ENCODE data around the gene EBF4. TPM values are rescaled to one million over a fixed set of nuclear protein-coding genes. Genes with fewer than 3 reads are reported as not detected.

Gene EBF4, protein sequence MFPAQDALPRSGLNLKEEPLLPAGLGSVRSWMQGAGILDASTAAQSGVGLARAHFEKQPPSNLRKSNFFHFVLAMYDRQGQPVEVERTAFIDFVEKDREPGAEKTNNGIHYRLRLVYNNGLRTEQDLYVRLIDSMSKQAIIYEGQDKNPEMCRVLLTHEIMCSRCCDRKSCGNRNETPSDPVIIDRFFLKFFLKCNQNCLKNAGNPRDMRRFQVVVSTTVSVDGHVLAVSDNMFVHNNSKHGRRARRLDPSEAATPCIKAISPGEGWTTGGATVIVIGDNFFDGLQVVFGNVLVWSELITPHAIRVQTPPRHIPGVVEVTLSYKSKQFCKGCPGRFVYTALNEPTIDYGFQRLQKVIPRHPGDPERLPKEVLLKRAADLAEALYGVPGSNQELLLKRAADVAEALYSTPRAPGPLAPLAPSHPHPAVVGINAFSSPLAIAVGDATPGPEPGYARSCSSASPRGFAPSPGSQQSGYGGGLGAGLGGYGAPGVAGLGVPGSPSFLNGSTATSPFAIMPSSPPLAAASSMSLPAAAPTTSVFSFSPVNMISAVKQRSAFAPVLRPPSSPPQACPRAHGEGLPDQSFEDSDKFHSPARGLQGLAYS
- total RNA-seq, result 1 to 10 TPM in 1 of 2 experiments, under 1 TPM in 1; 0.99 to 2.4 TPM

DNA sequence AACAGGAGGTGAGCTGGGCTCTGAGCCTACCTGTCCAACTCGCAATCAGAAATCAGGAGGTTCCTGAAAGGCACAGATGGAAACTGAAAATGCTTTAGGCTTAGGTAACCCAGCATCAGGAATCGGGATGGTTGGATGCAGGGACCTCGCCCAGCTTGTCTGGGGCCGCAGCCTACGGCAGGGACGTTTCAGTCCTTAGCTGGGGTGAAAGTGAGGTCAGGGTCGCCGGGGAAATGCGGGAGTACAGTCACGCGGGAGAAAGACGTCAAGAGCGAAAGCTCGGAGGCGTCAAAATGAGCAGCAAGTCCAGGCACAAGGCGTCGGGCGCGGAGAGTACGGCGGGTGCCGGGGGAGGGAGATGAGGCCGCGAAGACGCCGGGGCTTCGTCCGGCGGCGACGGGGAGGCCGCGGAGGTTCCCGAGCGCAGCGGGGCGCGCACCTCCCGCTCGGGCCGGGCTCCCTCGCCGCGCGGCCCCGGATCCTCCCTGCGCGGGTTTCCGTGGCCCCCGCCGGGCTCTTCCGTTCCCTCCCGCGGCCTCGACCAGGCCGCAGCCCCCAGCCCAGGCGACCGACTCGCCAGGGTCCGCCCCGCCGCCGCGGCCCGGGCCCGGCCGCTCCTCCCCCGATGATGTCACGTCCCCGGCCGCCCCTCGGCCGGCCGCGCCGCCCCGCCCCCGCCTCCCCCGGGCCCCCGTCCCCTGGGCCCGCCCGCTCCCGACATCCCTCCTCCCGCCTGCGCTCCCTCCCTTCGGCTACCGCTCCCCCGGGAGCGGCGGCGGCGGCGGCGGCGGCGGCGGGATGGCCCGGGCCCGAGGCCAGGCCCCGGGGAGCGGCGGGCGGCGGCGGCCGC lies at the start of gene EBF4:
Gene EBF4, plus strand, starts transcription at position 745 of the 850 bp plus-strand sequence. CDS start 866 bp downstream, outside the sequence.
- H3K27me3 Mint-ChIP-seq, result peaks cover 60% of the 10 kb centered on the region
- DNase-seq (no peak), ATAC-seq (ENCODE audit: low read depth) (no peak)
- peak within 1 kb of the TSS; percentile 79 for H3K27ac Mint-ChIP-seq
- H3K4me3 Mint-ChIP-seq, result peak within 1 kb of the TSS; percentile 77
- H3K36me3 Mint-ChIP-seq, result no peaks in the 10 kb centered on the region
- peaks cover 20% of the 10 kb centered on the region for H3K4me1 Mint-ChIP-seq
- no peaks in the 10 kb centered on the region for H3K9me3 Mint-ChIP-seq
- POLR2A ChIA-PET, result interaction anchor here (1.3 to 1.5 kb wide), 2 partner anchors 14 to 182 kb away, joined by 3 read pairs; no protein-coding TSS in a partner anchor

DNA sequence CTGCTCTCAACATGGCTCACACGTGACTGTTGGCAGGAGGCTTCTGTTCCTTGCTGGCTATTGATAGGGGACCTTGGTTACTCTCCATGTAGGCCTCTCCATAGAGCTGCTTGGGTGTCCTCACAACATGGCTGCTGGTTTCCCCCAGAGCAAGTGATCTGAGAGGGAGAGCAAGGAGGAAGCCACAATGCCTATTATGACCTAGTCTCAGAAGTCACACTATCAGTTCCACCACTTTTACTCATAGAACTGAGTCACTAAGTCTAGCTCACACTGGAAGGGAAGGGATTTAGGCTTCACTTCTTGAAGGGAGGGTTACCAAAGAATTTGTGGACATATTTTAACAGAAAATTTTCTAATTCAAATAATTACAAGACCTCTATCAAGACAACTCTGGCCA lies 48.9 kb upstream of the EBF4 start:
- no peak for ATAC-seq (ENCODE audit: low read depth)
- POLR2A ChIA-PET, result no interaction called here

DNA sequence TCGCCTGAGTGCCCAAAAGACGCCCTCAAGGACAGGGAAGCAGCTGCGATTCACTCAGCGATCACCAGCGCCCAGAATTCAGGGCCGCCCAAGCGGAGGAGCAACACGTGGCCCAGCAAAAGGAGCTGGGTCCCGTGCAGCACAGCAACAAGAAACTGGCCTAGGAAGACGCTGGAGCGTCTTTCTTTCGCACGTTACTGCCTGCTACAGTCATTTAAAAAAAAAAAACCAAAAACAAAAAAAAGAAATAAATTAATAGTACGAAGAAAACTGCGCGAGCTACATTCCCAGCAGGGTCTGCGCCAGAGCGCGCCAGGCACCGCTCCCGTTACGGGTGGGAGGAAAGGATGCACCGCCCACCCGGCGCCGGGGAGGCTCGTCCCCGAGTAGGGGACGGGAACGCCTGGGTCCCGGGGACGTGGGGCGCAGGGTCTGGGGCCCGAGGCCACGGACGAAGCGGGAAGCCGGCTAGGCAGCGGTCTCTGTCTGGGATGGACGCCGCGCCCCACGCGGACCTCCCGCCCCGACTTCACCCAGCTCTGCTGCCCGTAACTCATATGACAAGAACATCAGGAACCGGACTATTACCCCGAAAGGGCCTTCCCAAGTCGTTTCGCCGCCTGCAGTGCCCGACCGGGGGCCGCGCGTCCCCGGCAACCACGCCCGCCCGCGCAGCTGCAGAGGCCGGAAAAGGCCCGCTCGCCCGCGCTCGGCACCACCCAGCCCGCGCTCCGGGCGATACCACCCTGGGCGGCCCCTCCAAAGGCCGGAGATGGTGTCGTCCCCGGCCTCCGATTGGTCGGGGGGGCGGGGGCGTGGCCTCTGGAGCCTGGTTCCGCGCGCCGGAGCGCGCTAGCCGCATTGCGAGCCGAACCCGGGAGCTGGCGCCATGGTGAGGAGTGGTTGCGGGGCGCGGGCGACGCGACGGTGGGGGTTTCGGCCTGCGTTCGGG lies 40.5 kb upstream of the EBF4 start, which contains the start of gene NOP56:
Gene NOP56, plus strand, starts transcription at position 861 of the 952 bp plus-strand sequence. Its CDS starts 29 bp downstream, at position 890.
- Mint-ChIP-seq H3K27me3 (no peaks in the 10 kb centered on the region), H3K9me3 (no peaks in the 10 kb centered on the region), H3K4me3 (peak within 1 kb of the TSS; percentile 89), H3K27ac (peak within 1 kb of the TSS; percentile 87), H3K36me3 (peaks cover 32% of the 10 kb centered on the region), H3K4me1 (peaks cover 33% of the 10 kb centered on the region)
- DNase-seq (peak; percentile 99), ATAC-seq (ENCODE audit: low read depth) (peak; percentile 89)
- POLR2A ChIA-PET, result interaction anchor here (0.7 to 6.3 kb wide), 18 partner anchors 13 to 1802 kb away, joined by 3 to 86 read pairs (median 4); partner anchors contain the start of genes IDH3B, PCED1A, PTPRA and SNRPB

More for the DNA sequence above, 48.9 kb upstream of the EBF4 start:
- no peaks in the 10 kb centered on the region for H3K4me1 Mint-ChIP-seq
- no peaks in the 10 kb centered on the region for H3K9me3 Mint-ChIP-seq
- H3K27me3 Mint-ChIP-seq, result no peaks in the 10 kb centered on the region
- H3K36me3 Mint-ChIP-seq, result no peaks in the 10 kb centered on the region
- DNase-seq, result no peak
- no peak overlapping the region for H3K27ac Mint-ChIP-seq
- H3K4me3 Mint-ChIP-seq, result no peak overlapping the region

DNA sequence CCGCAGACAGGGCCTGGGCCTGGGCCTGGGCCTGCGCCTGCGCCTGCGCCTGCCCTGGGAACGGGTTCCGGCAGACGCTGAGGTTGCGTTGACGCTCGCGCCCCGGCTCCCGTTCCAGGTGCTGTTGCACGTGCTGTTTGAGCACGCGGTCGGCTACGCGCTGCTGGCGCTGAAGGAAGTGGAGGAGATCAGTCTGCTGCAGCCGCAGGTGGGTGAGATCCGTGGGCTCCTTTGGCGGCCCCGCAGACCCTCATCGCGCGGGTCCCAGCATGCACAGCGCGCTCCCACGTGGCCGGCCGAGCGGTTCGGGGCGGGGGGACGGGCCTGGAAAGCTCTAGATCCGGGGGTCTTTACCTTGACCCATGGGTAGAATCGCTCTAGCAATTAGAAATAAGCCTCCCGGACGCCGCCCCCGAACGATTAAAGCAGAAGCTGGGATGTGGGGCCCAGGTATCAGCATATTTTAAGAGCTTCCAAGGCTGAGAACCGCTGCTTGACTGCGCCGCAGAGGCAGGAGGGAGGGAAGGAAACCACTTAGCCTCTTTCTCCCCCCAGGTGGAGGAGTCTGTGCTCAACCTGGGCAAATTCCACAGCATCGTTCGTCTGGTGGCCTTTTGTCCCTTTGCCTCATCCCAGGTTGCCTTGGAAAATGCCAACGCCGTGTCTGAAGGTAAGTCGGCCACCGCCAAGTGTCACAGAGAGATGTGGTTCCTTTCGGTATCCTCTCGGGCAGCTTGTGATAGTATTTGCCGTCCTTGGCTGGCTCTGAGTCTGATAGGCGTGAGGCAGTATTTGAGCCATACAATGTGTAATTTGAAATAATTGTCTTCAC lies 39.6 kb upstream of the EBF4 start:
- peak; percentile 53 for ATAC-seq (ENCODE audit: low read depth)
- Mint-ChIP-seq H3K4me1 (peaks cover 35% of the 10 kb centered on the region), H3K27me3 (no peaks in the 10 kb centered on the region), H3K9me3 (no peaks in the 10 kb centered on the region), H3K36me3 (peaks cover 39% of the 10 kb centered on the region), H3K27ac (peak overlapping the region; percentile 87), H3K4me3 (peak overlapping the region; percentile 89)
- DNase-seq, result no peak
- POLR2A ChIA-PET, result interaction anchor here (0.9 to 6.3 kb wide), 14 partner anchors 12 to 1803 kb away, joined by 3 to 86 read pairs (median 6); partner anchors contain the start of genes IDH3B, PCED1A, PTPRA and SNRPB

DNA sequence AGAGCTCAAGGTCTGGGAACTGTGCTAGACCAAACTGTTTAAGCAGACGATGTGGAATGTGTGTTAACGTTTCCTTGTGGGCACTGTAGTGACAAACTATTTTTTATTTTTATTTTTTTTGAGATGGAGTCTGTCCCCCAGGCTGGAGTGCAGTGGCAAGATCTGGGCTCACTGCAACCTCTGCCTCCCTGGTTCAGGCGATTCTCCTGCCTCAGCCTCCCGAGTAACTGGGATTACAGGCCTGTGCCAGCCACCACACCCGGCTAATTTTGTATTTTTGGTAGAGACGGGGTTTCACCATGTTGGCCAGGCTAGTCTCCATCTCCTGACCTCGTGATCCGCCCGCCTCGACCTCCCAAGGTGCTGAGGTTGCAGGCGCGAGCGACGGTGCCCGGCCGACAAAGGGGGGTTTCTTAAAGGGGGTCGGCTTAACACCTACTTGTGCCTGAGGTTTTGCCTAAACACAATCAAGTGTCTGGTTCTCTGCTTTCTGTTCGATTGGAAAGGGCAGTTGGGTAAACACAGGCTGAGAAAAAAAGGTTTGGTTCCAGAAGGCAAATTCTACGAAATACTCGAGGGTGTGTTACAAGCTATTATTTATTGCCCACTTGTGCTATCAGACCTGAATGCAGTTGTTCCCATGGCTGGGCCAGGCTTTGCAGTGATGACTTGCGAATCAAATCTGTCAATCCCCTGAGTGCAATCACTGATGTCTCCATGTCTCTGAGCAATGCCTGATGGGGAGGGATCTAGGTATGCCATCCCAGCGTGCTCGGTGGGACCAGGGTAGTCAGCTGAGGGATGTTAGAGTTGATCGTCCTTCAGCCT lies 38.8 kb upstream of the EBF4 start:
- H3K4me1 Mint-ChIP-seq, result peaks cover 38% of the 10 kb centered on the region
- ATAC-seq (ENCODE audit: low read depth), result no peak
- DNase-seq, result no peak
- peak overlapping the region; percentile 87 for H3K27ac Mint-ChIP-seq
- peaks cover 45% of the 10 kb centered on the region for H3K36me3 Mint-ChIP-seq
- H3K4me3 Mint-ChIP-seq, result peak overlapping the region; percentile 89
- POLR2A ChIA-PET, result interaction anchor here (1.0 to 6.3 kb wide), 7 partner anchors 11 to 219 kb away, joined by 3 to 86 read pairs (median 10); partner anchors contain the start of genes IDH3B, PCED1A, PTPRA and SNRPB
- no peaks in the 10 kb centered on the region for H3K27me3 Mint-ChIP-seq
- no peaks in the 10 kb centered on the region for H3K9me3 Mint-ChIP-seq

DNA sequence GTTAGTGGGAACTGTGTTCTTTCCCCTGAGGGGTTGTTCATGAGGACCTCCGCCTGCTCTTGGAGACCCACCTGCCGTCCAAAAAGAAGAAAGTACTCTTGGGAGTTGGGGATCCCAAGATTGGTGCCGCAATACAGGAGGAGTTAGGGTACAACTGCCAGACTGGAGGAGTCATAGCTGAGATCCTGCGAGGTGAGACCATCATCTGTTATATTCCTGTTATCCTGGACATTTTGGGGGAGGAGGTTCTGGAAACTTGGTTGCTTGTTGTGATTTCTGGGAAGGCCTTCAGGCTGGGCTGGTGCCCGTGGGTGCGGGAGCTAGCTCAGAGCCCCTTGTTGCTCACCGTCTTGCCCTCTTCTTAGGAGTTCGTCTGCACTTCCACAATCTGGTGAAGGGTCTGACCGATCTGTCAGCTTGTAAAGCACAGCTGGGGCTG lies 38.2 kb upstream of the EBF4 start:
- no peaks in the 10 kb centered on the region for H3K9me3 Mint-ChIP-seq
- DNase-seq (no peak), ATAC-seq (ENCODE audit: low read depth) (no peak)
- peak overlapping the region; percentile 89 for H3K4me3 Mint-ChIP-seq
- no peaks in the 10 kb centered on the region for H3K27me3 Mint-ChIP-seq
- H3K4me1 Mint-ChIP-seq, result peaks cover 39% of the 10 kb centered on the region
- H3K27ac Mint-ChIP-seq, result peak overlapping the region; percentile 87
- H3K36me3 Mint-ChIP-seq, result peaks cover 49% of the 10 kb centered on the region
- POLR2A ChIA-PET, result interaction anchor here (6.3 kb wide), 1 partner anchor 11 kb away, joined by 86 read pairs; the partner anchor contains the start of gene IDH3B

DNA sequence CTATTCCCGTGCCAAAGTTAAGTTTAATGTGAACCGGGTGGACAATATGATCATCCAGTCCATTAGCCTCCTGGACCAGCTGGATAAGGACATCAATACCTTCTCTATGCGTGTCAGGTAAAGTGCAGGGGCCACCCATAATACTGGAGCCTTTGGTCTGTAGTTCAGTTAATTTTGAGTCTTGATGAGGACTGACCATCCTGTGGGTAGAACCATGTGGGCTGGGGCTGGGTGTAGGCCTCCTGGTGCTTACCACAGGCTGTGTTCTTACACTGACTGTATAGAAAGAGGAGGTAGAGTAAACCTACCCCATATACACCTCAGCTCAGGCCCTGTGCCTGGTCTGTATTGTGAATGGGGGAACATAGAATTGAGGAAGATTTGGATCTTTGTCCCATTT lies 37.7 kb upstream of the EBF4 start:
- DNase-seq, result no peak
- Mint-ChIP-seq H3K27ac (peak overlapping the region; percentile 87), H3K4me1 (peaks cover 36% of the 10 kb centered on the region), H3K4me3 (peak overlapping the region; percentile 89), H3K27me3 (no peaks in the 10 kb centered on the region), H3K36me3 (peaks cover 49% of the 10 kb centered on the region), H3K9me3 (no peaks in the 10 kb centered on the region)
- POLR2A ChIA-PET, result interaction anchor here (6.3 kb wide), 1 partner anchor 10 kb away, joined by 86 read pairs; the partner anchor contains the start of gene IDH3B
- ATAC-seq (ENCODE audit: low read depth), result no peak

DNA sequence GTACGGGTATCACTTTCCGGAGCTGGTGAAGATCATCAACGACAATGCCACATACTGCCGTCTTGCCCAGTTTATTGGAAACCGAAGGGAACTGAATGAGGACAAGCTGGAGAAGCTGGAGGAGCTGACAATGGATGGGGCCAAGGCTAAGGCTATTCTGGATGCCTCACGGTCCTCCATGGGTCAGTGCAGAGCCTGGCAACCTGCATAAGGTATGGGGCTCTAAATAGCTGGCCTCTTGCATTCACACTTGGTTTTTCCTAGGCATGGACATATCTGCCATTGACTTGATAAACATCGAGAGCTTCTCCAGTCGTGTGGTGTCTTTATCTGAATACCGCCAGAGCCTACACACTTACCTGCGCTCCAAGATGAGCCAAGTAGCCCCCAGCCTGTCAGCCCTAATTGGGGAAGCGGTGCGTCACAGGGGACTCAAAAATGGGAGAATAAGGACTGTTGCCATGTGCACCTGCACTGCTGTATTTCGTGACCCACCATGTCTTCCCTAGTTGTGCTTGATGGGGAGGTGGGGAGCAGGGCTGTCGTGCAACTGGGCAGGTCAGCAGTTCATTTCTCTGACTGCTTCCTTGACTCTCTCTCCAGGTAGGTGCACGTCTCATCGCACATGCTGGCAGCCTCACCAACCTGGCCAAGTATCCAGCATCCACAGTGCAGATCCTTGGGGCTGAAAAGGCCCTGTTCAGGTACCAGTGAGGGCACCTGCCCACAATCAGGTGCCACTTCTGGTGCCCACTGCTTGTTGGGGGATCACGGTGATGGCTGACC lies 37.1 kb upstream of the EBF4 start:
- Mint-ChIP-seq H3K27ac (no peak overlapping the region), H3K36me3 (peaks cover 49% of the 10 kb centered on the region), H3K4me3 (no peak overlapping the region), H3K27me3 (no peaks in the 10 kb centered on the region), H3K4me1 (peaks cover 31% of the 10 kb centered on the region), H3K9me3 (no peaks in the 10 kb centered on the region)
- DNase-seq (no peak), ATAC-seq (ENCODE audit: low read depth) (no peak)
- POLR2A ChIA-PET, result interaction anchor here (6.3 kb wide), 1 partner anchor 9 kb away, joined by 86 read pairs; the partner anchor contains the start of gene IDH3B

DNA sequence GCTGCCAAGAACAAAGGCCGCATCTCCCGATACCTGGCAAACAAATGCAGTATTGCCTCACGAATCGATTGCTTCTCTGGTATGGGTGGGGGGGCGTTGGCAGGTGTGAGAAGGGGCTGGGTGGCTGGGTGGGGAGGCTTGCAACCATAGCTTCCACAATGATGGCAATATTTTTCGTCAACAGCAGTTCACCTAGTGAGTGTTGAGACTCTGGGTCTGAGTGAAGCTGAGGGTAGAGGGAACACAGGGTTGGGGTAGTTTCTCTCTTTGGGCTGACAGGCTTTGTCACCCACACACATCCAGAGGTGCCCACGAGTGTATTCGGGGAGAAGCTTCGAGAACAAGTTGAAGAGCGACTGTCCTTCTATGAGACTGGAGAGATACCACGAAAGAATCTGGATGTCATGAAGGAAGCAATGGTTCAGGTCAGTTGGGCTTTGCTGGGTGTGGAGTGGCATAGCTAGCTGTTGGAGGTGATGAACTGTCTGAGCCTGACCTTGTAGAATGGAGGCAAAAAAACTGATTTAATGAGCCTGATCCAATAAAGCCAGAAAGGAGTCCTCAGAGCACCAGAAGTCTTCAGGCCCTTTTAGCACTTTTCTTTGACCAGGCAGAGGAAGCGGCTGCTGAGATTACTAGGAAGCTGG lies 36.0 kb upstream of the EBF4 start:
- peak overlapping the region; percentile 25 for H3K27ac Mint-ChIP-seq
- H3K4me3 Mint-ChIP-seq, result no peak overlapping the region
- no peaks in the 10 kb centered on the region for H3K9me3 Mint-ChIP-seq
- H3K4me1 Mint-ChIP-seq, result peaks cover 33% of the 10 kb centered on the region
- H3K27me3 Mint-ChIP-seq, result no peaks in the 10 kb centered on the region
- ATAC-seq (ENCODE audit: low read depth) (no peak), DNase-seq (no peak)
- POLR2A ChIA-PET, result interaction anchor here (6.3 kb wide), 1 partner anchor 8 kb away, joined by 86 read pairs; the partner anchor contains the start of gene IDH3B
- peaks cover 51% of the 10 kb centered on the region for H3K36me3 Mint-ChIP-seq

DNA sequence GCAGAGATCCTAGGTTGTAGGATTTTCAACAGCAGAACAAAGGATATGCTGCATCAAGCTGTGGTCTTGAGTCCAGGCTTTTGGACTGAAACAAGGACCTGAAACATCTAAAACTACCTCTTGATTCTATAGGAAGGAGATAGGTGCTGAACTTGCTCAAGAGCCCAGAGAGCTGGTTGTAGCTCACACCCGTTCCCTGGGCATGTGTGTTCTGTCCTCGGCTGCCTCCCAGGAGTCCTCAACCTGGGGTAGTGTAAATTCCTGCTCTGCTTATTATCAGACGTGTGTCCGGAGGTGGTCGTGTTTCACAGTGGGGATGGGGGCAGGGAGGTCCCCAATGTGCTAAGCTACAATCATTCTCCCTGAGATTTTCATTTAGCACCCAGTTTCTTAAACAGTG lies 35.3 kb upstream of the EBF4 start:
- peaks cover 36% of the 10 kb centered on the region for H3K4me1 Mint-ChIP-seq
- no peak overlapping the region for H3K4me3 Mint-ChIP-seq
- no peaks in the 10 kb centered on the region for H3K9me3 Mint-ChIP-seq
- no peak overlapping the region for H3K27ac Mint-ChIP-seq
- no peaks in the 10 kb centered on the region for H3K27me3 Mint-ChIP-seq
- POLR2A ChIA-PET, result no interaction called here
- DNase-seq (no peak), ATAC-seq (ENCODE audit: low read depth) (no peak)
- peaks cover 55% of the 10 kb centered on the region for H3K36me3 Mint-ChIP-seq

All from activated naive CD8-positive, alpha-beta T cell treated with anti-CD3 and anti-CD28 coated beads, Interleukin-2, amount 10 ng/mL, durations not matched to agents 7 days and 5 days (primary cell).